HG02678 (cell line): Measurements from ENCODE around the gene SLC47A1.
A peak's percentile ranks its signal among the peaks of the same experiment; 100 is the strongest.
"Not testable (repeated sequence)": the region's sequence is repeated elsewhere in the genome, so short reads cannot be mapped to it uniquely, and the experiment has no call there.

Experiments
- ATAC-seq: cut with Tn5 transposase; IDR thresholded peaks from one replicate; pipeline ENCODE4 v1.9.1; 2021; ENCODE audit warnings: mild to moderate bottlenecking, moderate library complexity; ENCODE audit not compliant: unreplicated experiment

The SLC47A1 gene, protein sequence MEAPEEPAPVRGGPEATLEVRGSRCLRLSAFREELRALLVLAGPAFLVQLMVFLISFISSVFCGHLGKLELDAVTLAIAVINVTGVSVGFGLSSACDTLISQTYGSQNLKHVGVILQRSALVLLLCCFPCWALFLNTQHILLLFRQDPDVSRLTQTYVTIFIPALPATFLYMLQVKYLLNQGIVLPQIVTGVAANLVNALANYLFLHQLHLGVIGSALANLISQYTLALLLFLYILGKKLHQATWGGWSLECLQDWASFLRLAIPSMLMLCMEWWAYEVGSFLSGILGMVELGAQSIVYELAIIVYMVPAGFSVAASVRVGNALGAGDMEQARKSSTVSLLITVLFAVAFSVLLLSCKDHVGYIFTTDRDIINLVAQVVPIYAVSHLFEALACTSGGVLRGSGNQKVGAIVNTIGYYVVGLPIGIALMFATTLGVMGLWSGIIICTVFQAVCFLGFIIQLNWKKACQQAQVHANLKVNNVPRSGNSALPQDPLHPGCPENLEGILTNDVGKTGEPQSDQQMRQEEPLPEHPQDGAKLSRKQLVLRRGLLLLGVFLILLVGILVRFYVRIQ

DNA sequence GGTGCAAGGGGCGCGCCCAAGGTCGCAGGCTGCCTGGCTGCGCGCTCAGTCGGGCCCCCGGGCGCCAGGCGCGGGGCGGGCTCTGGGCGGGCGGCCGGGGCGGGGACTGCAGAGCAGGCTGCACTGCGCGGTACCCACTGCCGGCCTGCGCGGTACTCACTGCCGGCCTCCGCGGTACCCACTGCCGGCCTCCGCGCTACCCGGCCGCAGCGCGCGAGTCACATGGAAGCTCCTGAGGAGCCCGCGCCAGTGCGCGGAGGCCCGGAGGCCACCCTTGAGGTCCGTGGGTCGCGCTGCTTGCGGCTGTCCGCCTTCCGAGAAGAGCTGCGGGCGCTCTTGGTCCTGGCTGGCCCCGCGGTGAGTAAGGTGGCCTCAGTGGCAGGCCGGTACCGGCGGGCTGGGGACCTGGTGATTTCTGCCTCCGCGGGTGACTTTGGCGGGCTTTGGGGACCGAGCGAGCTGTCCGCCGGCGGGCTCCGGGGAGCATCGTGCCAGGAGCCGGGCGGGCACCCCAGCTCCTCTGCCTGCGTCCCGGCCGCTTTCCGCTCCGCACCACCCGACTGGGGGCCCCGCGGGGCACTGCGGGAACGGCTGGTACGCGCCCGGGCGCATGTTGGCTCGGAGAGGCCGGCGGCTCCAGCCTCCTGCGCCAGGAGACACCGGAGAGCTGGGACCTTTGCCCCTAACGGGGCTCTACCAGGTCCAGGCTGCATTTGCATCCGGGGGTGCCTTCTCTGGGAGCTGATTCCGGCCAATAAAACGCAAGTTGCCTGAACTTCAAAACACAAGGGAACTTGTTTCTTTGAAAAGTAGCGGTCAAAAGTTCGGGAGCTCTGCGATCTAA lies at the start of gene SLC47A1:
SLC47A1 (plus strand) TSS at position 137 of the 844 bp plus-strand sequence; CDS start at position 223, 86 bp downstream.
- no peak for ATAC-seq

DNA sequence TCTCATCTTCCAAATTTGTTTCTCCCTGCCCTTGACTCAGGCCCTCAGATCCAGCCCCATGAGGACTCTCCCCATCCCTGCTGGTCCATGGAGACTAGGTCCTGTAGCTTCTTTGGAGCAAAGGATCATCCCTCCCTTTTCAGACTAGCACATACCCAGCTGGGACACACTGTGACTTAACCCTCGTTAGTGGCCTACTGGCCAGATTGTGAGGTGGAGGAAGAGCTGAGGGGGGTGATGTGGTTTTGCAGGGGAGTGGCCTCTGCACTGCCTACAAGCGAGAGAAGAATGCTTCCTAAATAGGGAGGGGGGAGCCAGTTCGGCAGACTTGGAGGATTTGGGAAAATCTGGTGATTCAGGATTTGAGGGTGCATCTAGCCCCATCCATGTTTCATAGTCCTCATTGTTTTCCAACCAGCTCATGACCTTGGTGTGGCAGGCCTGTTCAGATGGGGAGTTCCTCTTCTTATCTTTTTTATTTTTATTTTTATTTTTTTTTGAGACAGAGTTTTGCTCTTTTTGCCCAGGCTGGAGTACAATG lies 47.8 kb upstream of the SLC47A1 start:
- no peak for ATAC-seq

DNA sequence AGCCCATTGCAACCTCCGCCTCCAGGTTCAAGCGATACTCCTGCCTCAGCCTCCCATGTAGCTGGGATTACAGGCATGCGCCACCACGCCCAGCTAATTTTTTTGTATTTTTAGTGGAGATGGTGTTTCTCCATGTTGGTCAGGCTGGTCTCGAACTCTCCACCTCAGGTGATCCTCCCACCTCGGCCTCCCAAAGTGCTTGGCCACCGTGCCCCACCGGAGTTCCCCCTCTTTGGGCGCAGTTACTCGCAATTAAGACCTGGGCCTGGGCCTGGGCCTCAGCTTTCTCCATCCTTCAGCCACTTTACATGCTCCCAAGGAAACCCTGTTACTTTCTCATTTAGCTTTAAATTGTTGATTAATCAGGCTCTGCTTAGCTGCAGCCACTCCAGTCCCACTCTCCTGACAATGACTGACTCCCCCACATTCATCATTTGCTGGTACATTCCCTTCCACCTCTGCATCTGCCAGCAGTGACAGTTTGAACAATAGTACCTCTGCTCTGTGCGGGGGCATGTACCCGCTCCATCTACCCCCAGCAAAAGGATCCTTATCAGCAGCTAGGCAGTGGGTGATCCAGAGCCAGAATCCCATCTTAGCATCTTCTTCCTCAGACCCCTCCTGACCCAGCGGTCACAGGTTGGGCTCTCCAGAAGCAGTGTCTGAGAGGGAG lies 47.2 kb upstream of the SLC47A1 start:
- no peak for ATAC-seq

DNA sequence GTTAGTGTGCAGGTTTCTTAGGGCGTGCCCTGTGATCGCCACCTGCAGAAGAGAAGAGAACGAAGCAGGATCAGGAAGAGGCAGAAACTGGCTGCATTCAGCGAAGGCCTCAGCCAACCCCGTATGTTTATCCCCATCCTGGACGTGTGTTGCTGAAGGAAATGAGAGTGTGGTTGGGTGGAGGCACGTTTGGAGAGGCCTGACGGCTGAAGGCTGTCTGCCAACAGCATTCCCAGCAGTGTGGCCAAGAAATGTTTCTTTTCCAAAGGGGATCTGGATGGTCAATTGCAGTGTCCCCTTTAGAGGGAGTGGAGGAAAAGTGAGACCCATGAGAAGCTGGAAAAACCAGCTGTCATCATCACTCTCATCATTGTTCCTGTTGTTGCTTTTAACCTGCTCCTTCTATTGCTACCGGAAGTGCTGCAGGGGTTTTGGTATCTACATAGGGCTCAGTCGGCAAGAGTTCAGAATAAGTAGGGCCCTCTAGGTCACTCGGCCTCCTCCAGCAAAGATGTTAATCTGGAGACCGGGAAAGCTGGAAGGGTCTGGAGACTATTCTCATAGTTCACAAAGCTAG lies 46.5 kb upstream of the SLC47A1 start:
- ATAC-seq = no peak

DNA sequence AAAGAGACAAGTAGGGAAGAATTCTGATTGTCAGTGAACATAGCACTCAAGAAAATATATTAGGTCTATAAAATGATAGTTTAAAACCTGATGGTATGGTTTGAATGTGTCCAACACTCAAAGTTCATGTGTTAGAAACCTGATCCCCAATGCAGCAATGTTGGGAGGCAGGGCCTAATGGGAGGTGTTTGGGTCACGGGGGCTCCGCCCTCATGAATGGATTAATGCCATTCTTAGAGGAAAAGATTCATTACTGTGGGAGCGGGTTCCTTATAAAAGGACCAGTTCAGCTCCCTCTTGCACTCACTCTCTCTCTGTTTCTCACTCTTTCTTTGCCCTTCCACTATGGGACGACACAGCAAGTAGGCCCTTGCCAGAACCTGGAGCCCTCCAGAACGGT lies 41.5 kb upstream of the SLC47A1 start:
- no peak for ATAC-seq

DNA sequence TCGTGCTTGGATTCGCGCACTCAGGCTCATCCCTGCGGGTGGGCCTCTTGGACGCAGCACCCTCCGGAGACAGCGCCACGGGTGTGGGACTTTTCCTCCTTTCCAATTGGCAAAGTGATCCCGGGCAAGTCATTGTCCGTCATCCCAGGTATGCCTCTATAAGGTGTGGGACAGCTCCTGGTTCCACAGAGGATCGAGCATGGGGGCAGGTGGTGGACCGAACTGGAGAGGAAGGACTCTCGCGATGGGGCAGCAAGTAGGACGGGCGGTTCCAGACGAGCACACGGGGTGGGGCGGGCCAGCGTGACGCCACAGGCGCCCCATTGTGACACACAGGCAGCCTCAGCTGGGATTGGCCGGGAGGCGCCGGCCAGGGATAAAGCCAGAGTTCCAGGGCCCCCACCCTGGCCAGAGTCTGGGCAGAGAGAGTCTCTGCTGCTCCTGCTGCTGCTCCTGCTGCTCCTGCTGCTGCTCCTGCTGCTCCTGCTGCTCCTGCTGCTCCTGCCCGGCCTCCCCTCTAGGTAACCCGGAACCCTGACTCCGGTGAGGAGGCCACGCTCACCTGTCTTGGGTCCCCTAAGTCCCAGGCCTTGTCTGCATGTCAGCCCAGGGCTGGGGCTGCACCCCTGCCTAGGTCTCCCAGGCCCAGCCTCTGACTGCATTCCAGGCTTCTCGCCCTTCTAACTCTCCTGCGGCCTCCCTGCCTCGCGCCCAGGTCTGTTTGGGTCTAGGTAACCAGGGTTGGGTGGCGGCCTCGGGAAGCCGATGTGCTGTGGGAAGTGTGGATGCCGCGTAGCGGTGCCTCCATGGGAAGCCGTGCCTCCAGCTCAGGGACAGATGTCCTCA lies 38.5 kb upstream of the SLC47A1 start:
- no peak for ATAC-seq

DNA sequence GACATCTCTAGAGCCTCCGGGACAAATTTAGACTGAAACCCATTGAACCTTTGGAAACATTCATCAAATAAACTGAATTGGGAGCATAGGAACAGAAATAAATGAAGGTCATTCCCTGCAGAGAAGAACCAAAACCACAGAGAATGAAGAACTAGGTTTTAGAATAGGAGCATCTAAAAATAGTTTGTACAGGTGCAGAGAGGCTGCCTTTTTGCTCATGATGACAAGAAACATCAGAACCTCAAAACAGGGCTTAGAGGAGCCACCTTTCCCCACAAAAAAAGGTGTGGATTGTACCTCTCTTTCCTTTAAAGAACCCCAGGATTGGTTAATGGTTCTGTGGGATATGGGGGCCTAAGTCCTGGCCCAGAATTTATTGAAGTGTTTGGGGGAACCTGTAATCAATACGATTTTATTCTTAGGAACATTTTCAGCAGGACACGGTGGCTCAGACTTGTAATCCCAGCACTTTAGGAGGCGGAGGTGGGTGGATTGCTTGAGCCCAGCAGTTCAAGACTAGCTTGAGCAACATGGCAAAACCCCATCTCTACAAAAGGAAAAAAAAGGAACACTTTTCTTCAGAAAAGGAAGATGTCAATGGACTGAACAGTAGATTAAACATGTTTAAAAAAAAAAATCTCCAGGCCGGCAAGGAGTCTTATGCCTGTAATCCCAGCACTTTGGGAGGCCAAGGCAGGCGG lies 37.7 kb upstream of the SLC47A1 start:
- no peak for ATAC-seq

DNA sequence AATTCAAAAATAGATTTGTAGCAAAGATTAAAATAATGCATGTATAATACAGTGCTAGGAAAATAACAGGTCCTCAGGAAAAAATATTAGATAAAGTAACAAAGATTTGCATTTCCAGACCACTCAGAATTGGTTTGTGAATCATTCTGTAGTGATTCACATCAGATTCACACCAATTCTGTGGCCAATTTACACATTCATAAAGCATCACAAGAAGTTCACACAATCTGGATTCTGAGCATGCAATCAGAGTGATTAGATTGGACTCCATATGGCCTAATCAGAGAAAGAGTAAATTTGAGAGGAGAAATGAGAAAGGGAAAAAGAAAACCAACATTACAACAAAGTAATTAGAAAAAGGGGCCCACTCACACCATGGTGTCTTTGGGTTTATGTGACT lies 36.0 kb upstream of the SLC47A1 start:
- ATAC-seq = no peak

DNA sequence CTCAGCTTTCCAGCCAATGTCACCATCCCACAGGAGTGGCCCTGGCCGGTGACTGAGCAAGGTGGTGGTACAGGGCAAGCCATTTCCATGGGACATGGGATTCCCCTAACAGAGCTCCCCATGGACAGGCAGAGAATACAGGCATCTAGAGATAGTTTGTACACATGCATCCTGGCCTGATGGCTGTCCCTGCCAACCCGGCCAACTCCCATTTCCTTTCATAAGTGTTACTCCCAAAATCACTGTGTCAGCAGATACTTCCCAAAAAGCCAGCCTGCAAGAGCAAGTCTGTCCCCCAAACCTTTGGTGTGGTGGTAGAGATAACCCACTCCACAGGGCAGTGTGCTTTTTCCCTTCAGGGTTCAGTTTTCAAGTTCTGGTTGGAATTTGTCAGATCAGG lies 32.4 kb upstream of the SLC47A1 start:
- no peak for ATAC-seq

DNA sequence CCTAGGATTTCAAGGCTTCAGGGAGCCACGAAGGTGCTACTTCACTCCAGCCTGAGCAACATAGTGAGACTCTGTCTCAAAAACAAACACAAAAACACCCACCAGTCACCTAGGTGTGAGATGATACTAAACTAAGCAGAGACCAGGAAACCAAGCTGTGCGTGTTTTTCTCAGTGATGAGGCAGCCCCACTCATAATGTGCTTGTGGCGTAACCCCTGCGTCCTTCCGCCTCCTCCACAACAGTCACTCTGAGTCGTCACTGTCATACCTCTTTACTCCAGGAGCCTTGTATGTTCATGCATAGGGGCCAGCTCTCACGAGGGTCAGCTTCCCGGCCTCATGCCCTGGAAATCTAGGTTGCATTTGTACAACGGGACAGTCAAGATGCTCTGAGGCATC lies 31.1 kb upstream of the SLC47A1 start:
- ATAC-seq = no peak

DNA sequence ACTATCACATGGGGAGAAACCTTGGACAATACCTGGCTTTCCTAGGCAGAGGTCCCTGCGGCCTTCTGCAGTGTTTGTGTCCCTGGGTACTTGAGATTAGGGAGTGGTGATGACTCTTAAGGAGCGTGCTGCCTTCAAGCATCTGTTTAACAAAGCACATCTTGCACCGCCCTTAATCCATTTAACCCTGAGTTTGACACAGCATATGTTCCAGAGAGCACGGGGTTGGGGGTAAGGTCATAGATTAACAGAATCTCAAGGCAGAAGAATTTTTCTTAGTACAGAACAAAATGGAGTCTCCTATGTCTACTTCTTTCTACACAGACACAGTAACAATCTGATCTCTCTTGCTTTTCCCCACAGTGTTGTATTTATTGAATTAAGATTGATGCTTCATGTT lies 28.1 kb upstream of the SLC47A1 start:
- ATAC-seq = not testable (repeated sequence)

DNA sequence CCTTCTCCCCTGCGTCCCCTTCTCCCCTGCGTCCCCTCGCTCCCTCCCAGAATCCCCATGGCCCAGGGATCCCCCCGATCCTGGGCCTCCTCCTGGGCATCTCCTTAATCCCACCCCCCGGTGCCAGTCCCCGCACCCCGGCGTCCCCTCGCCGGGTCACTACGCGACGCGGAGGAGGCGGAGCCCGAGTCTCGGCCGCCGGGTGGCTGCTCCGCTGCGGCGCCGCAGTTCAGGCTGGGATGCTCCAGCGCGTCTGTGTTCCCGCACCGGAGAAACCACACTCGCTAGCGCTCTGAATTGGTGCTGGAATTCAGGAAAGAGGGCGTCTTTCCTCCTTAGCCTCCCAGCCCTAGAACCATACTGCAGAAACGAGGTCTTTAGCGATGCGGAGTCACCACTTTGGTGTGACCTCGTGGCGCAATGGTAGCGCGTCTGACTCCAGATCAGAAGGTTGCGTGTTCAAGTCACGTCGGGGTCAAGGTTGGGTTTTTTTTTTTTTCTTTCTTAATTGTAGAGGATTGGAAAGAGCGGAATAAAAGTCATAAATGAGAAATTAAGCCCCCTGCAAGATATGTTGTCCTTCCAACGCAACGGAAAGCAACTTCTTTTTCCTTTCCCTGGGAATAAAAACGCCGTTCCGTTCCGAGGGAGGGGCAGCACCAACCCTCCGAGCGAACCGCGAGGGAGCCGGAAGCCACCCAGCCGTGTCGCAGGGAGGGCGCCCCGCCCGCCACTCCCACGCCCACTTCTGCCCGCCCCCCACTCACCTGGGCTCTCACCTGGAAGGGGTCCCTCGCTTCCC lies 25.7 kb upstream of the SLC47A1 start:
- peak; percentile 77 for ATAC-seq

DNA sequence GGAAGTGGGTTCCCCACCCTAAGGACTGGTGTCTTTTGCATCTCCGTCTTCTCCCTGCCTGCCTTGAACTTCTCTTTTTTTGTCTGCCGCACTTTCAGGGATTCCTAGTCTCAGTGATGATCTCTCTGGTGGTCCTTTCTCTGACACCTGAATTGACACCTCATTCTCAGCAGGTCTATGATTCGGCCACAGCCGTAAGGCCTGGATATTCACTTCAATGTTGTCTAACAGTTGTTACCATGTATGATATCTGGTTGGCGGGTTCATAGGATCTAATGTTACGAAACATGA lies 25.1 kb upstream of the SLC47A1 start:
- no peak for ATAC-seq

DNA sequence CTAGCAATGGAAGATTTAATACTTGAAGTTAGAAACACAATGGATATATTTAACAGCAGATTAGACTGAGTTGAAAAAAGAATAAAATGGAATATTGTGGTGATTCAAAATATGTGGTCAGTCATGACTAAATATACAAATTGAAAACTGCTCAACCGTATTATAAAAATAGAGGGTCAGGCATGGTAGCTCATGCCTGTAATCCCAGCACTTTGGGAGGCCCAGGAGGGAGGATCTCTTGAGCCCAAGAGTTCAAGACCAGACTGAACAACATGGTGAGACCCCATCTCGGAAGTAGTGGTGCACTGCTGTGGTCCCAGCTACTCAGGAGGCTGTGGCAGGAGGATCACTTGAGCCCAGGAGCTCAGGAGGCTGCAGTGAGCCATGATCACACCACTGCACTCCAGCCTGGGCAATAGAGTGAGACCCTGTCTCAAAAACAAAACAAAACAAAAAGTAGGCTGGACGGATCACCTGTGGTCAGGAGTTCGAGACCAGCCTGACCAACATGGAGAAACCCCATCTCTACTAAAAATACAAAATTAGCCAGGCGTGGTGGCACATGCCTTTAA lies 24.3 kb upstream of the SLC47A1 start:
- ATAC-seq = not testable (repeated sequence)

DNA sequence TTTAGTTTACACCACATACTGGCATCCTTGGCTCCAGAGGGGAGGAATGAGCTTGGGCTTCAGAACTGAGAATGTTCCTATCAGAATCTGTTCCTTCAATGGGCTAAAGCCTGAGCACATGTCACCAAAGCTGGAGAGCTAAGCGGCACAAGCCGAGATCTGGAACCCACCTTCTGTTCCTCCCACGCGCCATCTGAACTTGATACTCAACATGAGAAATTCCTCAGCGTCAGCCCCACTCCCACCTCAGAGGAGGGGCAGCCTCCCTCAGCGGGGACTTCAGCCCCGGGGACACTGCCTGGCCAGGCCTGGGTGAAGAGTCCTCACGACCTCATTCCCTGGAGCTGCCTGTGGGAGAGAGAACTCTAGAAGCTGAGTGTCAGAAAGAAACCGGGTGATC lies 22.8 kb upstream of the SLC47A1 start:
- no peak for ATAC-seq

DNA sequence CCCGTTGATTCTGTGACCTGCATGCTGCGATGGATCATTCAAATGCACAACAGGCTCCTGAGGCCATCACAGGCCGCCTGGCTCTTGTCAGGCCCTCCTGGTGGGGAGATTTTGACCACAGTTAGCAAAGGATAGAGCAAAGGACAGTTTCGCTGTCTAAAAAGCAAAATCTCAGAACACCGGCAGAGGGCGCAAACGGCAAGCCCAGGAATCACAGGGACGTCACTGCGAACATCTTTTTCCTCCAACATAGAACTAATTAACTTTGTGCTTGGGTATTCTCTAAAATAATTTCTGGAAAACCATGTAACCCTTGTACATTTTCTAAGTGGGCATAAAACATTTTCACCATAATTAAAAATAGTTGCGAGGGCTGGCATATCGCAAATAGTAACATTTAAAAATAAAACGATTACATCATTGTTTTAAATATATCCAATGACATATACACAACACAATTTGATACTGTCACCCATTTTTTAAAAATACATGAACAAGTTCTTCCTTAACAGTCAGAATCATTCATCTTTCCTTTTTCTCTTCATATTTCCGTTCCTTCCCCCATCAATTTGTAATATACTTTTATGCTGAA lies 19.7 kb upstream of the SLC47A1 start:
- no peak for ATAC-seq

DNA sequence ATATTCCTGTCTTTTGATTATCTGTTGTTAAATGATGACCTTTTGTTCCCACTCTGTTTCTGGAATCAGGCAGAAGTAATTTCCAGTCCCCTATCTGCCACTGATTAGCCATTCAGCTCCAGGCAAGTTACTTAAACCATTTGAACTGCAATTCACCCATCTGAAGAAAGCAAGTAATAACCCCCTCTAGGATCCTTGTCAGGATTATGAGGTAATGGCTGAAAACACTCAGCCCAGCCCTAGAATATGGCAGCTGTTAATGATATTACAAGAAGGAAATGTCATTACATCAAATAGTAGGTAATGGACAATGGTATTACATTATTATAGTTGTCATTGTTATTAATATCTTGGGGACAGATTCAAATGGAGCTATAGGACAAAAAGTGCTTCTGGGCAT lies 16.0 kb upstream of the SLC47A1 start:
- no peak for ATAC-seq
